Ishikawa (cell line): ENCODE data around the gene BICRA.

Source experiments
- CEBPB ChIP-seq: IDR thresholded peaks from 2 replicates; pipeline ENCODE4 v1.6.1; 2012
- CREB1 ChIP-seq: IDR thresholded peaks from 2 replicates; pipeline ENCODE4 v1.6.1; 2012; ENCODE audit warnings: low read depth
- EGR1 ChIP-seq: IDR thresholded peaks from 2 replicates; pipeline ENCODE4 v1.6.1; 2012
- EP300 ChIP-seq: IDR thresholded peaks from 2 replicates; pipeline ENCODE4 v1.6.1; 2012; ENCODE audit warnings: borderline replicate concordance
- FOXM1 ChIP-seq: IDR thresholded peaks from 2 replicates; pipeline ENCODE4 v1.6.1; 2012; ENCODE audit warnings: low read depth, borderline replicate concordance
- NFIC ChIP-seq: IDR thresholded peaks from 2 replicates; pipeline ENCODE4 v1.6.1; 2012
- RAD21 ChIP-seq: IDR thresholded peaks from 2 replicates; pipeline ENCODE4 v1.6.1; 2012; ENCODE audit warnings: low read depth
- TAF1 ChIP-seq: IDR thresholded peaks from 2 replicates; pipeline ENCODE4 v1.6.1; 2012; ENCODE audit warnings: low read depth, mild to moderate bottlenecking
- TCF12 ChIP-seq: IDR thresholded peaks from 2 replicates; pipeline ENCODE4 v1.6.1; 2012; ENCODE audit warnings: low read depth
- YY1 ChIP-seq: IDR thresholded peaks from 2 replicates; pipeline ENCODE4 v1.6.1; 2012; ENCODE audit warnings: low read depth
- ZBTB7A ChIP-seq: IDR thresholded peaks from 2 replicates; pipeline ENCODE4 v1.6.1; 2012; ENCODE audit warnings: low read depth
- TF ChIP-seq, protein P1 (sequence below): IDR thresholded peaks from 2 replicates; pipeline ENCODE4 v1.6.1; 2012; ENCODE audit warnings: low read depth, mild to moderate bottlenecking
- TF ChIP-seq, protein P2 (sequence below): IDR thresholded peaks from 2 replicates; pipeline ENCODE4 v1.6.1; 2012
- TF ChIP-seq, protein P3 (sequence below): IDR thresholded peaks from 2 replicates; pipeline ENCODE4 v1.6.1; 2012

DNA sequence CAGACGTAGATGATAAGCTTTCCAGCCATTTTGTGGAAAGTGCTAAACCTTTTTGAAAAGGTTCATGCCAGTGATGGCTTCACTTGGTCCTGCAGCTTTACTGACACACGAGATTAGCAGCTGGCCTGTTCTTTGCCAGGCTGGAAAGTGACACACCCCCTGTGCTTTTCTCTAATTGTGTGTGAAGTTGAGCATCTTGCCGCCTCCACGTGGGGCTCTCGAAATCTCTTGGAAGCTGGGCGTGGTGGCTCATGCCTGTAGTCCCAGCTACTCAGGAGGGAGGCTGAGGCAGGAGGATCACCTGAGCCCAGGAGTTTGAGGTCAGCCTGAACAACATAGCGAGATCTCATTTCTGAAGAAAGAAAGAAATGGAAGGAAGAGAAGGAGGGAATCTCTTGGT lies 79.0 kb downstream of the BICRA start:
- TF ChIP-seq TAF1: no peak
- no peak for TF ChIP-seq TCF12
- no peak for TF ChIP-seq CEBPB
- TF ChIP-seq, protein P1, sequence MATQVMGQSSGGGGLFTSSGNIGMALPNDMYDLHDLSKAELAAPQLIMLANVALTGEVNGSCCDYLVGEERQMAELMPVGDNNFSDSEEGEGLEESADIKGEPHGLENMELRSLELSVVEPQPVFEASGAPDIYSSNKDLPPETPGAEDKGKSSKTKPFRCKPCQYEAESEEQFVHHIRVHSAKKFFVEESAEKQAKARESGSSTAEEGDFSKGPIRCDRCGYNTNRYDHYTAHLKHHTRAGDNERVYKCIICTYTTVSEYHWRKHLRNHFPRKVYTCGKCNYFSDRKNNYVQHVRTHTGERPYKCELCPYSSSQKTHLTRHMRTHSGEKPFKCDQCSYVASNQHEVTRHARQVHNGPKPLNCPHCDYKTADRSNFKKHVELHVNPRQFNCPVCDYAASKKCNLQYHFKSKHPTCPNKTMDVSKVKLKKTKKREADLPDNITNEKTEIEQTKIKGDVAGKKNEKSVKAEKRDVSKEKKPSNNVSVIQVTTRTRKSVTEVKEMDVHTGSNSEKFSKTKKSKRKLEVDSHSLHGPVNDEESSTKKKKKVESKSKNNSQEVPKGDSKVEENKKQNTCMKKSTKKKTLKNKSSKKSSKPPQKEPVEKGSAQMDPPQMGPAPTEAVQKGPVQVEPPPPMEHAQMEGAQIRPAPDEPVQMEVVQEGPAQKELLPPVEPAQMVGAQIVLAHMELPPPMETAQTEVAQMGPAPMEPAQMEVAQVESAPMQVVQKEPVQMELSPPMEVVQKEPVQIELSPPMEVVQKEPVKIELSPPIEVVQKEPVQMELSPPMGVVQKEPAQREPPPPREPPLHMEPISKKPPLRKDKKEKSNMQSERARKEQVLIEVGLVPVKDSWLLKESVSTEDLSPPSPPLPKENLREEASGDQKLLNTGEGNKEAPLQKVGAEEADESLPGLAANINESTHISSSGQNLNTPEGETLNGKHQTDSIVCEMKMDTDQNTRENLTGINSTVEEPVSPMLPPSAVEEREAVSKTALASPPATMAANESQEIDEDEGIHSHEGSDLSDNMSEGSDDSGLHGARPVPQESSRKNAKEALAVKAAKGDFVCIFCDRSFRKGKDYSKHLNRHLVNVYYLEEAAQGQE: no peak
- no peak for TF ChIP-seq FOXM1
- TF ChIP-seq, protein P2, sequence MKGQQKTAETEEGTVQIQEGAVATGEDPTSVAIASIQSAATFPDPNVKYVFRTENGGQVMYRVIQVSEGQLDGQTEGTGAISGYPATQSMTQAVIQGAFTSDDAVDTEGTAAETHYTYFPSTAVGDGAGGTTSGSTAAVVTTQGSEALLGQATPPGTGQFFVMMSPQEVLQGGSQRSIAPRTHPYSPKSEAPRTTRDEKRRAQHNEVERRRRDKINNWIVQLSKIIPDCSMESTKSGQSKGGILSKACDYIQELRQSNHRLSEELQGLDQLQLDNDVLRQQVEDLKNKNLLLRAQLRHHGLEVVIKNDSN: no peak
- TF ChIP-seq, protein P3, sequence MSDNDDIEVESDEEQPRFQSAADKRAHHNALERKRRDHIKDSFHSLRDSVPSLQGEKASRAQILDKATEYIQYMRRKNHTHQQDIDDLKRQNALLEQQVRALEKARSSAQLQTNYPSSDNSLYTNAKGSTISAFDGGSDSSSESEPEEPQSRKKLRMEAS: no peak
- TF ChIP-seq EP300: no peak
- TF ChIP-seq YY1: no peak
- no peak for TF ChIP-seq RAD21
- TF ChIP-seq EGR1: no peak
- TF ChIP-seq NFIC: no peak
- no peak for TF ChIP-seq ZBTB7A
- no peak for TF ChIP-seq CREB1
